Gastroesophageal sphincter (tissue), 3 donors: ENCODE data around the gene VPS13D.

Experiments
- CTCF ChIP-seq, 4 experiments: fragments of 200-600 bp in 2 of 4; fragments of 450-650 bp in 2 of 4; sonication (generic) in 1 of 4; IDR thresholded peaks; one replicate each; pipeline ENCODE4 v1.5.1; 2017 to 2019; ENCODE audit warnings: antibody characterized with exemption in 4 of 4, mild to moderate bottlenecking in 2 of 4, moderate library complexity in 2 of 4
- POLR2A ChIP-seq, 2 donors: fragments of 450-650 bp; IDR thresholded peaks; one replicate each; pipeline ENCODE4 v1.6.1; 2017; ENCODE audit warnings: antibody characterized with exemption in 2 of 2, mild to moderate bottlenecking in 2 of 2, moderate library complexity in 1 of 2

- no peak for TF ChIP-seq POLR2A (IDR thresholded peaks at IDR 0.05)
- peak in 3 of 4 experiments; percentile 5 to 34 (median 30) for TF ChIP-seq CTCF (IDR thresholded peaks at IDR 0.05)
Observed at GRCh38 chr1:12339396-12339795, 109.6 kb downstream of the VPS13D start.
